ENCODE data around the gene DAAM1. TPM values are rescaled to one million over a fixed set of nuclear protein-coding genes. Genes with fewer than 3 reads are reported as not detected.

The DAAM1 gene
- total RNA-seq, 1 donor, result 5.1 TPM

DNA sequence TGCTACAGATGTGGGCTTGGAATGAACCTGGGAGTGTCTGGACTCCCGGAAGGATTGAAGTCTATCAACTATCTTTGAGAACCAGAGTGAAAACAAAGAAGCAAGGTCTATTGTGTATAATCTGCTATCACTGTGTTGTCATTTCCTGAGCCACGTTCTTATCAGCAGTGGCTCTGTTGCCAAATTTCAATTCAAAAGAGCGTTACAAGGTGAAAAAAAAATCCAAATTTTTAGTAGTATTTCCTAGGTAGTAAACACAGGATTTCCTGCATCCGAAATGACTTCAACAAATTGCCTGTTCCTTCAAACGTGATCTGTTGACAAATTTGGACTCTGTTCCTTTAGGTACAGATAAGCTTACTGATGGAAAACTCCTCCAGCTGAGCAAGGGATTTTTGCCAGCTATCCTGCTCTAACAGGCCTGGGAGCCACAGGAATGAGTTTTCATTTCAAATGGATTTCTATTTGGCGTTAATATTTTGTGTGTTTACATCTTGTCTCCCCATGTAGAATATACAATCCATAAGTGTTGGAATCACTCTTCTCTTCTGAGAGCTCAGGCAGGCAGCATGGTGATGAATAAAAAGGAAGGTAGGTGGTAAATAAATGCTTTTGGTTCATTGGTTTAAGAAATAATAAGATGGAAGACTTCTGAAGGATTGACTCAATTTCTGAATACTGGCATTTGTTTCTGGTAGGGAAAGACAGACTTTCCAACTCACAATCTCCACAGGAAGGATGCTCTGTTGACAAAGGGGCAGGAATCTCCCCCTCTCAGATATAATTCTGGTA lies 218.2 kb downstream of the DAAM1 start:
- H3K9me3 ChIP-seq (ENCODE audit: low read depth, low read length), result no peaks in the 10 kb centered on the region
- no peak overlapping the region for H3K4me3 ChIP-seq (ENCODE audit: low read length)
- no peaks in the 10 kb centered on the region for H3K4me1 ChIP-seq (ENCODE audit: insufficient read depth, low read length)
- H3K27me3 ChIP-seq (ENCODE audit: insufficient read depth, low read length), result no peaks in the 10 kb centered on the region

DNA sequence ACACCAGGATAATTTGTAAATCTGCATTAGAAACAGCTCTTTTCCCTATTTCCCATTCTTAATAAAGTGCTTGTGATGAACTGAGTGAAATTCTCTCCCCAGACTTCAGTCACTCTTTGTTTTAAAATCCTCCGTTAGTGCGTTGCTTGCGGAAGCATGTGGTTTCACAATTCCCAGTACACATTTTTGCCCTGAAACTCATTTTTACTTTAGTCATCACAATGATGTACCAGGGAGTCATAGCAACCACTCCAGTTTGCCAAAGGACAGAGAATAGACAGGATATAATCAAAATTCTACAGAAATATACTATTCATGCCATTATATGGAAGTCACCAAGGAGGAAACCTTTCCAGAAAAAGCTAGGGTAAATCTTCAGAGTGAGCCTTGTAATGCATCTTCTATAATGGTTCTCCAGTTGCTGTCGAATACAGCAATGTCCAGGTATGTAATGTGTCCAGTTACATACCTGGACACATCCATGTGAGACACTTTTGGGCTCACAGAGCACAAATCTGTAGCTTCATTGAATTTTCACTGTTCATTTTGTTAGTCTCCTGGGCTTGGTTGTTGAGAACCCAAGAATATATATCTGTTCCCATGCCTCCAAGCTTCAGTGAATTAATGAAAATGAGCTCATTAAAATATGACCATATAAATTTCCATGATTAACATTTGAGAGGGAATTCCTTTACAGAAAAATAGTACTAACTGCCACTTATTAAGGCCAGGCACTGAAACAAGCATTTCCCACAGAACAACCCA lies 219.0 kb downstream of the DAAM1 start:
- Histone ChIP-seq H3K9me3 (ENCODE audit: low read depth, low read length) (no peaks in the 10 kb centered on the region), H3K4me1 (ENCODE audit: insufficient read depth, low read length) (no peaks in the 10 kb centered on the region), H3K27me3 (ENCODE audit: insufficient read depth, low read length) (no peaks in the 10 kb centered on the region), H3K4me3 (ENCODE audit: low read length) (no peak overlapping the region)

DNA sequence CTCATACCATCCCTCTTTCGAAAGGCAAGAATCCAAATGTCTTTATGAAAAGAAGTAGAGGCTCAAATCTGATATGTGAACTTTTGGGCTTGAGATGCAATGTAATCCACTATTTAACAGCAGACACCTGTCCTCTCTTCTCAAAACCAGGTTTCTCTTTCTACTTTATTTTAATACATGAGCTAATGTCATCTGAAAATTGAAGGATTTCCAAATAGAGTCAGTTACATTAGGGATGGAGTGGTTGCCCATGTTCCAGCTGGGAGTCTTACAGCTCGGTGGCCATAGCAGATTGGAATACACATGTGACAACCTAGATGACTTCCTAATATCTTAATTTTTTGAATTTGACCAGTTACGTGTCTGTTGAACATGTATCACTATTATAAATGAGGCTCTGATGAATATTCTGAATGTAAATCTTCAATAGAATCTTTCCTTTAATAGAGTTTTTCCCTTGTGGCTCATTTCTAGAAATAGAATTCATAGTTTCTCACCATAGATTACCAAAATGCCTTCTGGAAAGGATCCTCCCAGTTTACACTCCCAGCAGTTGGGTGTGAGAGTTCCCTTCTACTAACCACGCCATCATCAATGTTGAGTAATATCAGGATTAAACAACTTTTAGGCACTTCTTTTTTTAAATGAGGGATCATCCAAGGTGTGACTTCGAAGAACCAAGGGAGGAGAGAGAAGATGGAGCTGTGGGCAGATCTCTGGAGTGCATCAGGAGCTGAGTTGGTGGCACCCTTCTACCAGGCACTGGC lies 227.6 kb downstream of the DAAM1 start:
- Histone ChIP-seq H3K27me3 (ENCODE audit: insufficient read depth, low read length) (no peaks in the 10 kb centered on the region), H3K9me3 (ENCODE audit: low read depth, low read length) (no peaks in the 10 kb centered on the region), H3K4me3 (ENCODE audit: low read length) (no peak overlapping the region), H3K4me1 (ENCODE audit: insufficient read depth, low read length) (no peaks in the 10 kb centered on the region)

DNA sequence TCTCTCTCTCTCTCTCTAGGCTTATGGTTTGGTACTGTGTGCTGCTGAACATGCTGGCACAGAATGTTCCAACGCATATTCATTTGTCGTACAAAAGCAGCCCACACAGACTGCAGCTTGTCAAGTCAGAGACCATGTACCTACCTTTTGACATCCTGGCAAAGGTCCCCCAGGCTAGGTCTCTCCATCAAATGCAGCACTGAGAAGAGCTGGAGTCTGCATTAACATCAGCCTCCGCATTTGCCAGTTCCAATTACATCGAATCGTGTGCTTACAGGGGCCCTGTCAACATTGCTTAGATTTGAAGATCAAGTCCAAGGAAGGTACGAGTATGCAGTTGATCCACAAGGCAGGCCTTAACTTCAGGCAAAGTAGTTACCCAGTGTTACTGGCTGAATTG lies 228.8 kb downstream of the DAAM1 start:
- Histone ChIP-seq H3K9me3 (ENCODE audit: low read depth, low read length) (no peaks in the 10 kb centered on the region), H3K27me3 (ENCODE audit: insufficient read depth, low read length) (no peaks in the 10 kb centered on the region), H3K4me3 (ENCODE audit: low read length) (no peak overlapping the region), H3K4me1 (ENCODE audit: insufficient read depth, low read length) (peaks cover 5% of the 10 kb centered on the region)

DNA sequence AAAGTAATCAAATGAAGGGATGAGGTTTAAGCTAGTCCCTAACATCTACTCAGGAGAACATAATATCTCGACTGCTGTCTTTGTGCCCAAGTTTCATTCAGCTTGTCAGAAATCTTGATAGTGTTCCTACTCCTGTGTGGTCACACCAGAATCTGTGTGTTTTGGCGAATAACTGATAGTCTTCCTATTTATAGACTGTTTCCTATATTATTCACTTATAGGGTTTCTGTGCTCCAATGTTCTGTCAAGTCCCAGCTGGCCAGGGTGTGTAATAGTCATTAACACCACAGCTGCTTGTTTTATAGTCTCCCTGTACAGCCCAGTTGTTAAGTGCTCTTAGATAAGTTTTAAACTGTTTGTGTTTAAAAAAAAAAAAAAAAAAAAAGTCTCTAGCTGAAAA lies 230.8 kb downstream of the DAAM1 start:
- H3K27me3 ChIP-seq (ENCODE audit: insufficient read depth, low read length), result no peaks in the 10 kb centered on the region
- no peak overlapping the region for H3K4me3 ChIP-seq (ENCODE audit: low read length)
- peaks cover 6% of the 10 kb centered on the region for H3K4me1 ChIP-seq (ENCODE audit: insufficient read depth, low read length)
- no peaks in the 10 kb centered on the region for H3K9me3 ChIP-seq (ENCODE audit: low read depth, low read length)

All from mononuclear cell (primary cell).